HG03520 (cell line): ENCODE results near the gene TEF.

ENCODE experiments used
- ATAC-seq: cut with Tn5 transposase; IDR thresholded peaks from one replicate; pipeline ENCODE4 v1.9.1; 2021; ENCODE audit warnings: mild to moderate bottlenecking, moderate library complexity; ENCODE audit not compliant: unreplicated experiment

Gene TEF

GRCh38 chr22:41447435-41448188 is 65.9 kb downstream of the TEF start:
- no peak for ATAC-seq

DNA sequence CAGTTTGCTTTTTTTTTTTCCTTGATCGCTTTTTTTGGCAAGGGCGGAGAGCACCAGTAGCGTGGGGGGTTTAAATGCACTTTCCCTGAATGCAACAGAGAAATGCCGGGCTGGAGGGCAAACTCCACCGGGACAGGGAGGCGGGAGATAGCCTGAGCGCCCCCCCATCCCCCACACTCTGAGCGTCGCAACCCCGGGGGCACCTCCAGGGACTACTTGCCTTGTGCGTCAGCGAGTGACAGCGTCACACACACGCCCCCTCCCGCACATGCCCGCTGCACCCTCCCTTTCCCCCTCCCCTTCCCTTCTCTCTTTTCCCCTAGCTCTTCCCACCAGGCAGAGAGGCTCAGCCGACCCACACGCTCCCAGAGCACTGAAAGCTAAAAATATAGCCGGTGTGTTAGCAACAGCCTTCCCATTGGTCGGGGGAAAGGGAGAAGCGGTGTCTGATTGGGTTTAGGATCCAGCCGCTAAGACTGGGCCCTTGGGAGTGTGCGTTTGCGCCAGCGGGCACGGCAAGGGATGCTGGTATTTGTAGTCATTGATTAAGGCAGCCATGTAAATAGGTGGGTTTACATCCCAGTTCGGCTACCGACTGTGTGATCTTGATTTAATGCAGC is 66.6 kb downstream of the TEF start:
- peak; percentile 41 for ATAC-seq
